CD4-positive, alpha-beta T cell treated with Interferon alpha-2 for 1 hour (primary cell): Measurements from ENCODE around the gene FGFBP1.

Experiments
- DNase-seq, 2 donors: peaks; one replicate each; pipeline ENCODE4 v3.0.0-alpha.2; 2020 to 2022

The FGFBP1 gene

DNA sequence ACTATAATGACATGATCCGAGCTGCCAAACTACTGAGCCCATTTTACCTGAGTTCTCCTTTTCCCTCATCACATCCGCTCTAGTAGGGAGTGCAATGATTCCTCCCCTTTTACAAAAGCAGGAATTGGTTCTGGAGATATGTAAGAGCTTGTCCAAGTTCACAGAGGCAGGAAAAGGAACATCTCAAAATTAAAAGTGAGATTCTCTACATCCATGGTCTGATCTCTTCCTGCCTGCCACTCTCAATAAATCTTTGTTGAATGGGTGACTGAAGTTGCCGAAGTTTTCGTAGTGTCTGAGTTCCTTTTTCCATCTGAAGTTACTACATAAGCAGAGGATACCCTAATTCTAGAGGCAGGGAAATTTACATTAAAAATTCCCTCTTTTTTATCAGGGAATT lies at the start of gene FGFBP1:
Gene FGFBP1, minus strand, starts transcription at position 101 of the 400 bp plus-strand sequence. CDS start 2,108 bp downstream, outside the sequence.
- no peak for DNase-seq

- DNase-seq = no peak
Observed at GRCh38 chr4:15988222-15988621, 49.7 kb upstream of the FGFBP1 start.

DNA sequence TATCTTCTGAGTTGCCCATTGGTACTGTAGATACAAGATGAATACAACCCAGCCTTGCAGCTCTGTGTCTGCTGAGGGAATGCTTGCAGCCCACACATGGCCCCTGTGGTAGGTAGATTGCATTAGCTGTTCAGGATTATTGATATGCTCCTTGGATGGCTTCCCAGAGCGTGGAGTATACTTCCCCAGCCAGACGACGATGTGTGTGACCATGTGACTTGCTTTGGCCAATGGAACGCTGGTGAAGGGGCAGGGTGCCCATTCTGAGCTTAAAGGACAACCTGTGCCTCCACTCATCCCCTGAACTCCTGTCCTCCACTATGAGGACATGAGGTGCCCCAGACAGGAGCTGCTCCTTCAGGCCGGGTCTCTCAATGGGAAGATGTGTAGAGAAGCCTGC lies 48.4 kb upstream of the FGFBP1 start:
- DNase-seq = no peak

GRCh38 chr4:15983610-15984009 lies 45.1 kb upstream of the FGFBP1 start:
- DNase-seq = no peak

DNA sequence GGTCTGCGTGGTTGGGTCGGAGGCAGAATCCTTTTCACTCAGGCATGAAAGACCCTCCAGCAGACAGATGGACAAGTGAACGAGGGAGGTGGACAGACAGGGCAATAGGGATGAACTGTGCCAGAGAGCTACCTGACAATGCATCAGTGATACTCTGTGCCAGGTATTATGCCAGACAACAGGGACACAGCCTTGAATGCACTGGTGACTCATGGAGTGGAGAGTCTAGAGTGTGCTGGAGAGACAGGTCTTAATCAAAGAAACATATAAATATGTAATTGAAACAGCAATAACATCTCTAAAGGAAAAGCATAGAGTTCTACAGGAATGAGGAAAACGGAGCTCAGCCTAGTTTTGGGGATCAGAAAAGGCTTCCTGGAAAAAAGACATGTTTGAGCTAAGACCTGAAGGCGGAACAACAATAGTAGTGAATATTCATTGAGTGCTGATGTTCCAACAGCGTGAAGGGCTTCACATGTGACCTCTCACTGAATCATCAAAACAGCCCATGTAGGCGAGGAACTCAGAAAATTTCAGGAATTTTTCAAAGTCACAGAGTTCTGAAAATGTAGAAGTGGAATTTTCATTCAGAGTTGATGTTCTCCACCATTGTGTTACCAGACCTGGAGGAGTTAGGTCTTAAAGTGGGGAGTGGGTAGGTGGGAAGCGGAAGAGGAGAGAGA lies 44.4 kb upstream of the FGFBP1 start:
- DNase-seq = no peak

DNA sequence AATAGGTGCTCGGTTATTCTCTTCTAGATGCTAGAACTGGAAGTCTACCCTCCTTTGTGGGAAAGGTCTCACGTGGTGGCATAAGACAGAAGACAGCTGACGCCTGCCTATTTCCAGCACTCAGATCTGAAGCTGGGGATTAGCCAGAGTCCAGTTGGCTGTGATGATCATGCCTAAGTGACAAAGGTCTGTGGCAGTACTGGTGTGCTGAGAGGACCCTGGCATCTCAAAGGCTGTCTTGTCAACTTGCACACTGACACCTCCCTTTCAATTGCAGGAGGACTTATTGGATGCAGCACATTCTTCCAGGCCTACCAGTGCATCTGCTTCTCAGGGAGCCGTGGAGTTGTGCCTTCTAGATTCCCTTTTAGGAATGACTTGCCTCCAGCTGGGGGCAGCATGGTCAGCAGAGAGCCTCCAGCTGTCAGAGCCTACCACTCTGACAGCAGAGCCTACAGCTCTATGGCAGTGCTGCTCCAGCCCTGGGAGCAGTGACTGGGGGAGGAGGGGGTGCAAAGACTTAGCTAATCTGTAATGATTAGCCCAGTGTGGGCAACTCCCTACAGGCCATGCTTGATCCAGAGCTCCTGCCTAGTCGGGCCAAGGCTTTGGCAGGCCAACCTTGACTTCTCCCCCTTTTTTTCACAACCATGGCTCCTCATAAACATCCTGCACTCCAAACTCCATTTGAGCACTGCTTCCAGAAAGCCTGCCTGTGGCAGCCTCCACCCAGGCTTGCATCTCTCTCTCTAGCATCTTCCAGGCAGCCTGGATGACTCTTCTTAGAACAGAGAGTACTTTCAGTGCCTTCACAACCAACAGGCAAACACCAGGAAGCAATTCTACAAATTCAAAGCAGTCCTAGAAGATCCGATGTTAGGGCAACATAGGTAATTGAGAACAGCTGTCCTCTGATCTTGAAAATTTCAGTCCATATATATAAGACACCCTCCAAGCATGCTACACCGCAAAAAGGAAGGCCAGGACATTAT lies 38.2 kb upstream of the FGFBP1 start:
- DNase-seq = no peak

GRCh38 chr4:15971068-15971801 lies 32.7 kb upstream of the FGFBP1 start:
- no peak for DNase-seq

- DNase-seq = no peak
Observed at GRCh38 chr4:15968551-15969300, 30.2 kb upstream of the FGFBP1 start.

- DNase-seq = no peak
Observed at GRCh38 chr4:15965325-15965724, 26.8 kb upstream of the FGFBP1 start.

DNA sequence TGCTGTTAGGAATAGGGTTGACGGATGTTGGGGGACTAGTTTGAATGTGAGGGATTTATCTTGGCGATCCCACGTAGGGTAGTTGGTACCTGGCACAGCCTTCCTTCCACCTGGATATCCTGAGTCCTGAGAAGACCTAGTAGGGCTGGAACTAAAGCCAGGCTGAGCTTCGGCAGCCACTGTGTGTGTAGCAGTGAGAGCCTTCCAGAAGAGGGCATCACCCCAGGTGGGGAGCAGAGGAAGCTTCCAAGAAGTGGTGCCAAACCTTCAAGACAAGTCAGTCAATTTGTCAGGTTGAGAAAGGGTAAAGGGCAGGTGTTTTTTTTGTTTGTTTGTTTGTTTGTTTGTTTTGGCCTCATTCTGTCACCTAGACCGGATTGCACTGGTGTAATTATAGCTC lies 25.6 kb upstream of the FGFBP1 start:
- DNase-seq = no peak

DNA sequence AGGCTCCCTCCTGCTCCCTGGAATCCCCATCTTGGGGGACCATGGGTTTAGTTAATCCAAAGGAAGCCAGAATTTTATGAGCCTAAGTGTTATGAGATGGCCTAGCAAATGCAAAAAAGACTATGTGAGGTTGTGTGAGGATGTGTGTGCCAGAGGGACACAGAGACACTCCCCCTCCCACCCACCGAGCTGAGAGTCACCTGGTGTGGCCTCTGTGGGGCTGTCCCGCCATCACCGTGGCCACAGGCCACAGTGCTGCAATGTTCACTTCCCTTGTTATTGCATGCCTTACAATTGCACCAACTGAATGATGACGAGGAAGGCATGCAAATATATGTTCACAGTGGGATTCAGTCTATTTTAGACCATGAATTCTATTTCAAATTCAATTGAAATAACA lies 25.0 kb upstream of the FGFBP1 start:
- peak; percentile 35 to 45 for DNase-seq

DNA sequence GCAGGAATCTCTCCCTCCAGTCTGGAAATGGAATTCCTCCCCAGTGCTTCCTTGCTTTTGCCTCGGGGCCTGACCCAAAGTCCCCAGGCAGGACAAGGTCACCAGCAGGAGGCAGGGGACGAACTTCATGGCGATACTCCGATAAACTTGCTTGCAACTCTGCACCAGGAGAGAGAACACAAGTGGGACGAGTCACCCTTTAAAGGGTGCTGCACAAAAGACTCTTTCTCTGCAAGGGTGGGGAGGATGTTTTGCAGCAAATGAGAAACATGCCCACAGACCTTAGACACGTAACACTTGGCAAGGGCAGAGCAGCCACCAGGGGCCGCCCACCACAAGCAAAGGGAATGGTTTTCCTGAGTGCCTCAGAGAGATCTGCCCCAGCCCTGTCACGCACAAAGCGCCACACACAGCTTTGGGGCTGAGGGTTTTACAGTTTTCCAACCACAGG lies 24.5 kb upstream of the FGFBP1 start, which contains the start of gene FGFBP2:
Gene FGFBP2, minus strand, starts transcription at position 175 of the 451 bp plus-strand sequence. Its CDS starts 46 bp downstream, at position 129.
- DNase-seq = peak; percentile 52 to 64

- DNase-seq = peak; percentile 27 to 45
Observed at GRCh38 chr4:15961781-15962510, 23.4 kb upstream of the FGFBP1 start.

DNA sequence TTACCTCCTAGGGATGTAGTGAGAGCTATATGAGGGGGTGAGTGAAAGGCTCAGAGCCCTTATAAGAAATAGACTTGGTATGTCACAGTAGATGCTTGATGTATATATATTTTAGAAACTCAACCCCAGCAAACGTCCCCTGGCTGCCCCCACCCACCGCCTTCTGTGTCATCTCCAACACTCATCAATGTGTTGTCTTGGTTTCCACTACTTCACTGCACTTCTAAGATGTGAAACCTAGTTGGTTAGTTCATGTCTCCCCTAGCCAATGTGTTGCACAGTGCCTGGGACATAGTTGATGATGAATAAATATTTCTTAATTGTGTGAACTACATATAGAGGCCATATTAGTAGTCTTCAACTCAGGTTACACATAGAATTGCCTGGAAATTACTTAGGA lies 20.0 kb upstream of the FGFBP1 start:
- no peak for DNase-seq

- peak; percentile 79 to 81 for DNase-seq
Observed at GRCh38 chr4:15956179-15956850, 17.8 kb upstream of the FGFBP1 start.

- no peak for DNase-seq
Observed at GRCh38 chr4:15955670-15956069, 17.1 kb upstream of the FGFBP1 start.

- no peak for DNase-seq
Observed at GRCh38 chr4:15953625-15954024, 15.1 kb upstream of the FGFBP1 start.

DNA sequence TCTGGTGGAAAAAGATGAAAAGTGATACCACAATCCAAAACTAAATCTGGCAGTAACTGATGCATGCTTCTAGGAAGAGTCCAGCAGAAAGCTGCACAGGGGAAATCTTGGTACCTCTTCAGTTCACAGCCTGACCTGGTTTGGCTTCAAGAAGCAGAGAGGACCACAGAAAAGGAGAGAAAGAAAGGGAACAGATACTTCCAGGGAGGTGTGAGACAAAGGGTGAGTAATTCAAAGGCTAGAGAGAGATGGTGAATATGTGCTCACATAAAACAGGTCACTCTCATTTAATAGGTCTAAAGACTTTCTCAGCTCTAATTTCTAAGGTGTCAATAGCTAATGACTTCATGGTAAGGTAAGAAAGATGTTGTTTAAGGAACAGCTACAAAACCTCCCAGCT lies 13.2 kb upstream of the FGFBP1 start:
- no peak for DNase-seq

- no peak for DNase-seq
Observed at GRCh38 chr4:15948826-15949225, 10.3 kb upstream of the FGFBP1 start.

DNA sequence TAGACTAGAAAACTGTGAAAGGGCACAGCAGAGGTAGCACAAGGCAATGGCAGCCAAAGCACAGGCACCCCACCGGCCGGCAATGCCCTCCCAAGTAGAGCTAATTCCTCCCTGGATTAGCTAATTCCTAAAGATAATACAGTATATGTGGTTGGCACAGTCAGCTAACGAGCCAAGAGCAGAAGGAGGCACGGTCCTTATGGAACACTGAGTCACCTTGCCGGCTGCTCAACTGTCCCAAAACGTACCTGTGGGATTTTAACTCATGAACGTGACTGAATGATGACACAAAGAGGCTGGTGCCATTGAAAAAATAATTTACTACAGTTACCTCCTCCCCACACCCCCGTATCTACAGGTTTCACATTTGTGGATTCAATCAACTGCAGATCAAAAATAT lies 9.1 kb upstream of the FGFBP1 start:
- DNase-seq = no peak

GRCh38 chr4:15945516-15945915 lies 7.0 kb upstream of the FGFBP1 start:
- no peak for DNase-seq
